OCI-LY7 (cell line): Measurements from ENCODE around the gene ATAD5. TPM values are rescaled to one million over a fixed set of nuclear protein-coding genes. Genes with fewer than 3 reads are reported as not detected.

Experiments used
- BruUV-seq: library from RNA; stranded (reverse); fragments of 400-500 nt; replicated peaks from 2 replicates; lab custom pipeline; 2021; lab: Mats Ljungman, UMichigan
- CTCF ChIA-PET: fragments of 300-600 bp; sonication (Branson Sonifier 250); formaldehyde crosslinking; loops from one replicate; lab custom pipeline; 2022; ENCODE audit warnings: antibody characterized with exemption; ENCODE audit not compliant: unreplicated experiment; lab: Charles Lee
- POLR2A ChIA-PET: fragments of 300-600 bp; sonication (Branson Sonifier 250); formaldehyde crosslinking; loops from one replicate; lab custom pipeline; 2022; ENCODE audit warnings: antibody characterized with exemption; lab: Charles Lee
- DNase-seq: peaks from one replicate; pipeline ENCODE4 v3.0.0-alpha.2; 2015; ENCODE audit warnings: low spot score
- H2AFZ ChIP-seq: fragments of 200-600 bp; sonication (generic), shearing (Covaris generic); 2 replicates; pipeline ENCODE4 v1.6.1; 2014; ENCODE audit warnings: mild to moderate bottlenecking, antibody characterized with exemption, low read length, moderate library complexity
- H3K27ac ChIP-seq: fragments of 200-600 bp; sonication (generic); 2 replicates; pipeline ENCODE4 v1.5.1; 2014; ENCODE audit warnings: mixed run types, low read depth, mild to moderate bottlenecking, moderate library complexity, low read length, inconsistent platforms; ENCODE audit not compliant: poor library complexity, severe bottlenecking
- H3K36me3 ChIP-seq: fragments of 200-600 bp; sonication (generic); 2 replicates; pipeline ENCODE4 v1.6.1; 2014; ENCODE audit warnings: mild to moderate bottlenecking, antibody characterized with exemption, low read length, moderate library complexity, mixed read lengths; ENCODE audit not compliant: insufficient read depth
- H3K4me1 ChIP-seq: fragments of 200-600 bp; sonication (generic); 2 replicates; pipeline ENCODE4 v1.5.1; 2014; ENCODE audit warnings: mild to moderate bottlenecking, low read length; ENCODE audit not compliant: insufficient read depth, poor library complexity, severe bottlenecking
- H3K4me2 ChIP-seq: fragments of 200-600 bp; sonication (generic); 2 replicates; pipeline ENCODE4 v1.6.1; 2014; ENCODE audit warnings: mild to moderate bottlenecking, low read length
- H3K4me3 ChIP-seq: fragments of 200-600 bp; sonication (generic); 2 replicates; pipeline ENCODE4 v1.5.1; 2014; ENCODE audit warnings: mild to moderate bottlenecking, low read depth, low read length; ENCODE audit not compliant: poor library complexity, severe bottlenecking
- H3K79me2 ChIP-seq: fragments of 200-600 bp; sonication (generic); 2 replicates; pipeline ENCODE4 v1.6.1; 2016; ENCODE audit warnings: low read depth, mild to moderate bottlenecking, low read length, moderate library complexity, mixed read lengths; ENCODE audit not compliant: insufficient read depth
- H3K9me2 ChIP-seq: fragments of 200-600 bp; sonication (generic); 2 replicates; pipeline ENCODE4 v1.6.1; 2016; ENCODE audit warnings: mild to moderate bottlenecking, low read length, mixed read lengths; ENCODE audit not compliant: insufficient read depth
- H3K9me3 ChIP-seq: fragments of 200-600 bp; sonication (generic); 2 replicates; pipeline ENCODE4 v1.6.1; 2014; ENCODE audit warnings: mild to moderate bottlenecking, mixed run types, low read length, mixed read lengths
- H4K20me1 ChIP-seq: fragments of 200-600 bp; sonication (generic); 2 replicates; pipeline ENCODE4 v1.6.1; 2014; ENCODE audit warnings: mild to moderate bottlenecking, antibody characterized with exemption, low read length, moderate library complexity, mixed read lengths; ENCODE audit not compliant: insufficient read depth
- CTCF ChIP-seq: fragments of 200-600 bp; sonication (generic); conservative IDR thresholded peaks from 2 replicates; pipeline ENCODE4 v1.5.1; 2014; ENCODE audit warnings: mild to moderate bottlenecking, antibody characterized with exemption, low read length, moderate library complexity, mixed read lengths
- EZH2phosphoT487 ChIP-seq: fragments of 200-600 bp; sonication (generic); IDR thresholded peaks from 2 replicates; pipeline ENCODE4 v1.6.1; 2018; ENCODE audit warnings: low read depth, borderline replicate concordance, mild to moderate bottlenecking, mixed run types, antibody characterized with exemption, low read length, moderate library complexity, mixed read lengths
- intact Hi-C: fragments of 100-400 bp; cut with micrococcal nuclease; formaldehyde crosslinking; loops from one replicate; pipeline ENCODE4 v1.10.0; 2022; ENCODE audit not compliant: unreplicated experiment
- total RNA-seq, 2 experiments: library from RNA; depleted of rRNA in 1 of 2; stranded (reverse); fragments of >200 nt in 1 of 2; shearing (Covaris generic) in 1 of 2; gene quantifications; 2 replicates each; pipeline ENCODE4 v1.2.3, GENCODE V29; 2014 to 2022

Gene ATAD5
- total RNA-seq, 2 experiments from 2014 or later = 21.4 to 35.9 TPM

- Histone ChIP-seq H4K20me1 (peaks cover 8% of the 10 kb centered on the region; the same call in 1 of the 2 replicates), H3K4me2 (no peak overlapping the region), H3K27ac (no peak overlapping the region), H3K4me3 (no peak overlapping the region), H3K9me3 (no peaks in the 10 kb centered on the region), H3K4me1 (peaks cover 30% of the 10 kb centered on the region), H3K79me2 (peaks cover 32% of the 10 kb centered on the region), H3K9me2 (no peaks in the 10 kb centered on the region), H2AFZ (no peak overlapping the region), H3K36me3 (no peaks in the 10 kb centered on the region)
- ChIA-PET POLR2A (interaction anchor here (0.6 kb wide), 1 partner anchor 23 kb away, joined by 3 read pairs; no protein-coding TSS in a partner anchor), CTCF (no interaction called here)
- DNase-seq = no peak
- intact Hi-C loops = loop anchor here (2.0 kb wide), 1 partner anchor 486 kb away; no protein-coding TSS in a partner anchor
- no peak for TF ChIP-seq EZH2phosphoT487
- no peak for TF ChIP-seq CTCF
- no TSS peak for BruUV-seq
Measured at GRCh38 chr17:30827082-30827481, 4.7 kb upstream of the ATAD5 start.

DNA sequence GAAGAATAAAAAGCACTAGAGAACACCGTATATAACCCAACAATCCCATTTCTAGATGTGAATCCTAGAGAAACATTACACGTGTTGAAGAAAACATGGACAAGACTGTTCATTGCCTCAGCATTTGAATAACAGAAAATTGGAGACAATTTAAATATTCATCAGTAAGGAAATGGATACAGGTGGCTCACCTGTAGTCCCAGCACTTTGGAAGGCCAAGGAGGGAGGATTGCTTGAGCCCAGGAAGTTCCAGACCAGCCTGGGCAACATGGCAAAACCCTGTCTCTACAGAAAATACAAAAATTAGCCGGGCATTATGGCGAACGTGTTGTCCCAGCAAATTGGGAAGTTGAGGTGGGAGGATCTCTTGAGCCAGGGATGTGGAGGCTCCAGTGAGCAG, 2.7 kb upstream of the ATAD5 start:
- CTCF ChIA-PET = no interaction called here
- no peak overlapping the region for H3K27ac ChIP-seq
- no peak for DNase-seq
- H3K79me2 ChIP-seq = peaks cover 32% of the 10 kb centered on the region
- no TSS peak for BruUV-seq
- intact Hi-C loops = no loop called here
- TF ChIP-seq CTCF = no peak
- no peak for TF ChIP-seq EZH2phosphoT487
- no peak overlapping the region for H3K4me2 ChIP-seq
- H3K9me2 ChIP-seq = no peaks in the 10 kb centered on the region
- POLR2A ChIA-PET = no interaction called here
- no peaks in the 10 kb centered on the region for H3K9me3 ChIP-seq
- peaks cover 11% of the 10 kb centered on the region for H4K20me1 ChIP-seq
- no peak overlapping the region for H2AFZ ChIP-seq
- peaks cover 33% of the 10 kb centered on the region for H3K4me1 ChIP-seq
- no peak overlapping the region for H3K4me3 ChIP-seq
- H3K36me3 ChIP-seq = peaks cover 3% of the 10 kb centered on the region

DNA sequence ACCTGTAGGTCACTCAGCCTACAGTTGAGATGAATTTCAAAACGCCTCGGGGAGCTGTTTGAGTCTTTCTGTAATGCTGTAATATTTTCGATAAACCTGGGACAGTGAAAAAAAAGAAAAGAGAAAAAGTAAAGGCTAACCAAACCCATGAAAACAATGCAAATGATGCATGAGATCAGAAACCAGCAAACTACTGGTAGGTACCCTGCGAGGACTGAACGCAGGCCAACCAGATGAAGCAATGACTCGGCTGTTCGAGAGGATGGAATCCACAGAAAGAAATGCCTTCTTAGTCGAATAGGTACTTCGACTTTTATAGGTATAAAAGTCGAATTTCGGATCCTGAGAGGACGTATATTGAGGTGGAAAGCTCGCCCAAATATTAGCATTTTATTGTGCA, 509 bp upstream of the ATAD5 start:
- H4K20me1 ChIP-seq = peaks cover 11% of the 10 kb centered on the region
- H3K4me2 ChIP-seq = peak overlapping the region; percentile 88
- ChIA-PET CTCF (no interaction called here), POLR2A (interaction anchor here (0.6 to 0.7 kb wide), 2 partner anchors 20 to 491 kb away, joined by 3 read pairs; no protein-coding TSS in a partner anchor)
- TF ChIP-seq CTCF (no peak), EZH2phosphoT487 (no peak)
- H3K36me3 ChIP-seq = peaks cover 25% of the 10 kb centered on the region
- H3K4me3 ChIP-seq = peak overlapping the region; percentile 81
- peaks cover 49% of the 10 kb centered on the region for H3K79me2 ChIP-seq
- peaks cover 5% of the 10 kb centered on the region; the same call in 1 of the 2 replicates for H3K9me3 ChIP-seq
- BruUV-seq = TSS peak; percentile 99
- no peaks in the 10 kb centered on the region for H3K9me2 ChIP-seq
- DNase-seq = peak; percentile 61
- H2AFZ ChIP-seq = peak overlapping the region; percentile 99
- H3K27ac ChIP-seq = peak overlapping the region; percentile 60
- peaks cover 21% of the 10 kb centered on the region for H3K4me1 ChIP-seq
- intact Hi-C loops = loop anchor here (5.0 kb wide), 1 partner anchor 454 kb away; the partner anchor contains the start of gene CPD
